Trophoblast cell (in vitro differentiated cells and primary cell): Measurements from ENCODE around the gene TPK1.
"Not testable (repeated sequence)": the region's sequence is repeated elsewhere in the genome, so short reads cannot be mapped to it uniquely, and the experiment has no call there.

Source experiments
- DNase-seq, 2 donors: peaks; one replicate each; pipeline ENCODE4 v3.0.0-alpha.2; 2016
- H2AFZ ChIP-seq: 2 replicates; pipeline ENCODE4 v1.6.1; 2013; ENCODE audit warnings: low read length, moderate library complexity, mild to moderate bottlenecking; ENCODE audit not compliant: insufficient read depth, poor library complexity
- H2AK5ac ChIP-seq: 2 replicates; pipeline ENCODE4 v1.6.1; 2013; ENCODE audit warnings: mild to moderate bottlenecking, low read length
- H2BK120ac ChIP-seq: 2 replicates; pipeline ENCODE4 v1.6.1; 2013; ENCODE audit warnings: low read length, mild to moderate bottlenecking, moderate library complexity; ENCODE audit not compliant: insufficient read depth, poor library complexity
- H2BK12ac ChIP-seq: 2 replicates; pipeline ENCODE4 v1.6.1; 2013; ENCODE audit warnings: mild to moderate bottlenecking, low read length, moderate library complexity
- H2BK5ac ChIP-seq: 2 replicates; pipeline ENCODE4 v1.6.1; 2013; ENCODE audit warnings: low read length, low read depth, moderate library complexity, mild to moderate bottlenecking; ENCODE audit not compliant: poor library complexity
- H3K14ac ChIP-seq: 2 replicates; pipeline ENCODE4 v1.6.1; 2013; ENCODE audit warnings: mild to moderate bottlenecking, low read length
- H3K18ac ChIP-seq: 2 replicates; pipeline ENCODE4 v1.6.1; 2013; ENCODE audit warnings: mild to moderate bottlenecking, low read length
- H3K23ac ChIP-seq: 2 replicates; pipeline ENCODE4 v1.6.1; 2013; ENCODE audit warnings: low read length
- H3K27ac ChIP-seq: 2 replicates; pipeline ENCODE4 v1.5.1; 2013; ENCODE audit warnings: low read depth, mild to moderate bottlenecking, inconsistent platforms, low read length, moderate library complexity
- H3K27me3 ChIP-seq: 2 replicates; pipeline ENCODE4 v1.6.1; 2013; ENCODE audit warnings: inconsistent platforms, mild to moderate bottlenecking, low read length, moderate library complexity; ENCODE audit not compliant: insufficient read depth
- H3K36me3 ChIP-seq, 2 experiments: 1 replicate in 1 of 2; 2 replicates in 1 of 2; pipeline ENCODE4 v1.6.1; 2013; ENCODE audit warnings: low read length in 2 of 2, mild to moderate bottlenecking in 2 of 2, moderate library complexity in 1 of 2; ENCODE audit not compliant: insufficient read depth in 2 of 2, control insufficient read depth in 1 of 2
- H3K4ac ChIP-seq: 2 replicates; pipeline ENCODE4 v1.6.1; 2013; ENCODE audit warnings: low read depth, mild to moderate bottlenecking, low read length, moderate library complexity
- H3K4me1 ChIP-seq, 2 experiments: 1 replicate in 1 of 2; 2 replicates in 1 of 2; pipeline ENCODE4 v1.6.1; 2013; ENCODE audit warnings: low read length in 2 of 2, mild to moderate bottlenecking in 2 of 2, moderate library complexity in 1 of 2; ENCODE audit not compliant: insufficient read depth in 2 of 2, control insufficient read depth in 1 of 2
- H3K4me2 ChIP-seq: 2 replicates; pipeline ENCODE4 v1.6.1; 2013; ENCODE audit warnings: inconsistent platforms, mild to moderate bottlenecking, low read length, moderate library complexity
- H3K4me3 ChIP-seq: 2 replicates; pipeline ENCODE4 v1.5.1; 2013; ENCODE audit warnings: mild to moderate bottlenecking, low read depth, low read length, inconsistent platforms
- H3K79me1 ChIP-seq: one replicate; pipeline ENCODE4 v1.6.1; 2013; ENCODE audit warnings: low read length
- H3K79me2 ChIP-seq: 2 replicates; pipeline ENCODE4 v1.6.1; 2013; ENCODE audit warnings: low read length, mild to moderate bottlenecking; ENCODE audit not compliant: control insufficient read depth, insufficient read depth, poor library complexity
- H3K9ac ChIP-seq: 2 replicates; pipeline ENCODE4 v1.6.1; 2013; ENCODE audit warnings: mild to moderate bottlenecking, low read length
- H3K9me3 ChIP-seq: 2 replicates; pipeline ENCODE4 v1.6.1; 2013; ENCODE audit warnings: low read depth, mild to moderate bottlenecking, control low read depth, inconsistent platforms, low read length; ENCODE audit not compliant: insufficient read depth
- H4K12ac ChIP-seq: 2 replicates; pipeline ENCODE4 v1.6.1; 2013; ENCODE audit warnings: low read depth, mild to moderate bottlenecking, low read length, moderate library complexity
- H4K8ac ChIP-seq: 2 replicates; pipeline ENCODE4 v1.6.1; 2013; ENCODE audit warnings: low read depth, mild to moderate bottlenecking, low read length, moderate library complexity
- H4K91ac ChIP-seq: one replicate; pipeline ENCODE4 v1.6.1; 2013; ENCODE audit warnings: low read depth, mild to moderate bottlenecking, low read length, moderate library complexity
- WGBS: extraction: QIAGEN DNeasy Blood & Tissue Kit; methylation state at CpG from one replicate; pipeline ENCODE4 v1.1.7; 2013; ENCODE audit warnings: missing lambda C conversion rate; ENCODE audit not compliant: insufficient read length, insufficient coverage; ENCODE audit errors: extremely low coverage; 5-methylcytosine and 5-hydroxymethylcytosine counted together

The TPK1 gene

GRCh38 chr7:144730224-144730623 lies 105.6 kb downstream of the TPK1 start:
- H2AFZ ChIP-seq: no peak overlapping the region
- H3K4me1 ChIP-seq: no peaks in the 10 kb centered on the region
- H3K4ac ChIP-seq: no peak overlapping the region
- no peak overlapping the region for H2BK120ac ChIP-seq
- H3K36me3 ChIP-seq: no peaks in the 10 kb centered on the region
- no peak overlapping the region for H3K27ac ChIP-seq
- no peak overlapping the region for H3K4me3 ChIP-seq
- no peaks in the 10 kb centered on the region for H3K9me3 ChIP-seq
- WGBS: no CpG with 5 or more reads among the region's 3 CpGs
- no peak overlapping the region for H4K8ac ChIP-seq
- no peak overlapping the region for H3K9ac ChIP-seq
- no peak overlapping the region for H3K23ac ChIP-seq
- no peaks in the 10 kb centered on the region for H3K27me3 ChIP-seq
- no peaks in the 10 kb centered on the region for H3K79me2 ChIP-seq
- H3K14ac ChIP-seq: no peak overlapping the region
- H3K4me2 ChIP-seq: no peak overlapping the region
- DNase-seq: no peak
- no peak overlapping the region for H4K12ac ChIP-seq
- H4K91ac ChIP-seq: no peak overlapping the region
- H2BK5ac ChIP-seq: no peak overlapping the region
- no peak overlapping the region for H2BK12ac ChIP-seq
- H2AK5ac ChIP-seq: no peak overlapping the region
- H3K18ac ChIP-seq: no peak overlapping the region
- no peaks in the 10 kb centered on the region for H3K79me1 ChIP-seq

DNA sequence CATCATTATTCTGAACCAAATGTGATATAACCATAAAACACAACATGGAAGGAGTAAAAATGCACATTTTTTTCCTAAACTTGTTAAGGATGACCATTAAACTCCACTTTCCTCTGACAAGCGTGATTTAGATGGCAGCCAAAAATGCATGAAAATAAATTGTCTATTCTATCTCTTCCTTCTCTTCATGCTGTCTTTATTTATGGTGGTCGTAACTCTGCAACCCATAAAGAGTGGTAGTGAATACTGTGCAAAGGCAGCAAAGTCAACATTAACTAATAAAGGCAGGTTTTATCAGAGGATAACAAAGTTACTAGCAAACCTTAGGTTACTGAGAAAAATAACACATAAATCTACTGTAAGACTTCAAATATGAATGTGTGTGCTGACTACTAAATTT lies 106.6 kb downstream of the TPK1 start:
- Histone ChIP-seq H3K18ac (no peak overlapping the region), H3K4me1 (no peaks in the 10 kb centered on the region), H2AFZ (no peak overlapping the region), H2BK5ac (no peak overlapping the region), H3K23ac (no peak overlapping the region), H3K27ac (no peak overlapping the region), H4K91ac (no peak overlapping the region), H3K79me2 (no peaks in the 10 kb centered on the region), H3K4me2 (no peak overlapping the region), H4K8ac (no peak overlapping the region), H3K9ac (no peak overlapping the region), H3K9me3 (no peaks in the 10 kb centered on the region), H3K79me1 (no peaks in the 10 kb centered on the region), H2BK120ac (no peak overlapping the region), H2AK5ac (no peak overlapping the region), H3K36me3 (no peaks in the 10 kb centered on the region), H2BK12ac (no peak overlapping the region), H3K4ac (no peak overlapping the region), H4K12ac (no peak overlapping the region), H3K4me3 (no peak overlapping the region), H3K27me3 (no peaks in the 10 kb centered on the region), H3K14ac (no peak overlapping the region)
- no CpG with 5 or more reads among the region's 2 CpGs for WGBS
- no peak for DNase-seq

GRCh38 chr7:144728551-144728950 lies 107.3 kb downstream of the TPK1 start:
- no CpG with 5 or more reads among the region's 4 CpGs for WGBS
- Histone ChIP-seq H3K4me2 (no peak overlapping the region), H4K8ac (no peak overlapping the region), H4K91ac (no peak overlapping the region), H3K23ac (no peak overlapping the region), H3K9me3 (no peaks in the 10 kb centered on the region), H3K4me3 (no peak overlapping the region), H2BK5ac (no peak overlapping the region), H3K14ac (no peak overlapping the region), H3K9ac (no peak overlapping the region), H2AFZ (no peak overlapping the region), H2BK120ac (no peak overlapping the region), H2BK12ac (no peak overlapping the region), H3K27ac (no peak overlapping the region), H4K12ac (no peak overlapping the region), H3K18ac (no peak overlapping the region), H3K79me1 (no peaks in the 10 kb centered on the region), H3K4ac (no peak overlapping the region), H3K27me3 (no peaks in the 10 kb centered on the region), H3K79me2 (no peaks in the 10 kb centered on the region), H3K4me1 (no peaks in the 10 kb centered on the region), H3K36me3 (no peaks in the 10 kb centered on the region), H2AK5ac (no peak overlapping the region)
- no peak for DNase-seq

- not testable (repeated sequence) for H3K18ac ChIP-seq, H2BK120ac ChIP-seq
- no CpG with 5 or more reads among the region's 12 CpGs for WGBS
Observed at GRCh38 chr7:144726840-144727239, 109.0 kb downstream of the TPK1 start.

More at GRCh38 chr7:144726840-144727239, 109.0 kb downstream of the TPK1 start:
- not testable (repeated sequence) for H3K4me2 ChIP-seq, H2BK12ac ChIP-seq, H3K27ac ChIP-seq, H3K4me3 ChIP-seq, DNase-seq, H3K79me1 ChIP-seq, H3K9ac ChIP-seq, H3K4ac ChIP-seq, H2AK5ac ChIP-seq, H3K27me3 ChIP-seq, H3K4me1 ChIP-seq, H3K36me3 ChIP-seq, H2AFZ ChIP-seq, H4K12ac ChIP-seq, H4K91ac ChIP-seq, H4K8ac ChIP-seq, H2BK5ac ChIP-seq, H3K79me2 ChIP-seq, H3K14ac ChIP-seq, H3K9me3 ChIP-seq, H3K23ac ChIP-seq
